ENCODE results near the gene TMC4.
"Not testable (repeated sequence)": the region's sequence is repeated elsewhere in the genome, so short reads cannot be mapped to it uniquely, and the experiment has no call there.

The TMC4 gene, protein sequence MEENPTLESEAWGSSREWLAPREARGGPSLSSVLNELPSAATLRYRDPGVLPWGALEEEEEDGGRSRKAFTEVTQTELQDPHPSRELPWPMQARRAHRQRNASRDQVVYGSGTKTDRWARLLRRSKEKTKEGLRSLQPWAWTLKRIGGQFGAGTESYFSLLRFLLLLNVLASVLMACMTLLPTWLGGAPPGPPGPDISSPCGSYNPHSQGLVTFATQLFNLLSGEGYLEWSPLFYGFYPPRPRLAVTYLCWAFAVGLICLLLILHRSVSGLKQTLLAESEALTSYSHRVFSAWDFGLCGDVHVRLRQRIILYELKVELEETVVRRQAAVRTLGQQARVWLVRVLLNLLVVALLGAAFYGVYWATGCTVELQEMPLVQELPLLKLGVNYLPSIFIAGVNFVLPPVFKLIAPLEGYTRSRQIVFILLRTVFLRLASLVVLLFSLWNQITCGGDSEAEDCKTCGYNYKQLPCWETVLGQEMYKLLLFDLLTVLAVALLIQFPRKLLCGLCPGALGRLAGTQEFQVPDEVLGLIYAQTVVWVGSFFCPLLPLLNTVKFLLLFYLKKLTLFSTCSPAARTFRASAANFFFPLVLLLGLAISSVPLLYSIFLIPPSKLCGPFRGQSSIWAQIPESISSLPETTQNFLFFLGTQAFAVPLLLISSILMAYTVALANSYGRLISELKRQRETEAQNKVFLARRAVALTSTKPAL

GRCh38 chr19:54172471-54173358 lies at the start of gene TMC4:
TMC4 (minus strand) TSS chr19:54173160; CDS start chr19:54173117, 43 bp downstream.
- DNase-seq = no peak

GRCh38 chr19:54221947-54222346 lies 49.0 kb upstream of the TMC4 start:
- not testable (repeated sequence) for DNase-seq

GRCh38 chr19:54219702-54220101 lies 46.7 kb upstream of the TMC4 start:
- not testable (repeated sequence) for DNase-seq

DNA sequence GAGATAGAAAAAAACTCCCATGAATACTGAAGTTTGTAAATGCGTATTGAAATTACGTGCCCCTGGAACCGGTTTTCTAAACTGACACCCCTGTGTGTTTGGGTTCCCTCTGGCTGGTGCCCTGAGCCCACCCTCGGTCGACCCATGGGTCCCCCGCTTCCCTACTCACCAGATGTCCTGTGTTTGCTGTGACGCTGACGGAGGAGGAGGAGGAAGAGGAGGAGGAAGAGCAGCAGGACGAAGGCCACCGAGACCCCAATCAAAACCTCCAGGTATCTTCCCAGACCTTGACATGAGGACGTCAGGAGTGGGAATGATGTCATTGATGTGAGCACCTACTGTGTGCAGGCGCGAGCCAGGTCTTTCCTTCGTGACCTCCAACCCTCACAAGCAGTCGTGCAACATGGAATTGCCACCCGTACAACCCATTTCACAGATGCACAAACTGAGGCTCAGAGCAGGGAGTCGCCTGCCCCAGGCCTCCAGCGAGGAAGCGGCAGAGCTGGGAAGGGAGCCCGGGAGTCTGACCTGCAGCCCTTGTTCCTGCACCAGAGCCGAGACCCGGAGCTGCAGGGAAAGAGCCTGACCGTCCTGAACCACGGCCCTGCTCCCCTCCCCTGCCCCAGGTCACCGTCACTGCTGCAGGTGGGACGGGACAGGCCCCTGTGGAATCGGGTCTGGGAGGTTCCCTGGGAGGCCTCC lies 46.2 kb upstream of the TMC4 start:
- DNase-seq = no peak

DNA sequence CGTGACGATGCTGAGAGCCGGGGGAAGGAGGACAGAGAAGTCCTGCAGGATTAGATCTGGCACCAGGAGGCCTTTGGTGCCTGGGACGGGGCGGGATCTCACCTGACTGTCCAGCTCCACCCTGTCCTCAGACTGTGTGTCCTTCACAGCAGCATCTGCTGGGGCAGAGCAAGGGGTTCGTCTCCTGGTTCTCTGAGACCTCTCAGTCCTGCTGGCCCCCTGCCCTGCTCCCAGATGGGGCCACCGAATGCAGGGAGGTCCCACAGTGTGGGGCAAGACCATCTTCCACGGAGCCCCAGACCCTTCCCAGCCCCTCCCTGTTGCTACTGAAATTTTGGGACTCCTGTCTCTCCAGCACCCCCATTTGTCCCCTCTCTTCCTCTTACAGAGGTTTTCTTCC lies 45.3 kb upstream of the TMC4 start:
- DNase-seq = no peak

- not testable (repeated sequence) for DNase-seq
These were observed 44.7 kb upstream of the TMC4 start for GRCh38 chr19:54217517-54218247.

- DNase-seq = no peak
These were observed 43.9 kb upstream of the TMC4 start for GRCh38 chr19:54216869-54217268.

GRCh38 chr19:54214734-54215133 lies 41.8 kb upstream of the TMC4 start:
- not testable (repeated sequence) for DNase-seq

- not testable (repeated sequence) for DNase-seq
These were observed 41.3 kb upstream of the TMC4 start for GRCh38 chr19:54214217-54214616.

- no peak for DNase-seq
These were observed 38.3 kb upstream of the TMC4 start for GRCh38 chr19:54211235-54211634.

GRCh38 chr19:54209811-54210494 lies 37.0 kb upstream of the TMC4 start:
- DNase-seq = no peak

GRCh38 chr19:54209058-54209810 lies 36.3 kb upstream of the TMC4 start:
- no peak for DNase-seq

- no peak for DNase-seq
These were observed 35.8 kb upstream of the TMC4 start for GRCh38 chr19:54208784-54209057.

DNA sequence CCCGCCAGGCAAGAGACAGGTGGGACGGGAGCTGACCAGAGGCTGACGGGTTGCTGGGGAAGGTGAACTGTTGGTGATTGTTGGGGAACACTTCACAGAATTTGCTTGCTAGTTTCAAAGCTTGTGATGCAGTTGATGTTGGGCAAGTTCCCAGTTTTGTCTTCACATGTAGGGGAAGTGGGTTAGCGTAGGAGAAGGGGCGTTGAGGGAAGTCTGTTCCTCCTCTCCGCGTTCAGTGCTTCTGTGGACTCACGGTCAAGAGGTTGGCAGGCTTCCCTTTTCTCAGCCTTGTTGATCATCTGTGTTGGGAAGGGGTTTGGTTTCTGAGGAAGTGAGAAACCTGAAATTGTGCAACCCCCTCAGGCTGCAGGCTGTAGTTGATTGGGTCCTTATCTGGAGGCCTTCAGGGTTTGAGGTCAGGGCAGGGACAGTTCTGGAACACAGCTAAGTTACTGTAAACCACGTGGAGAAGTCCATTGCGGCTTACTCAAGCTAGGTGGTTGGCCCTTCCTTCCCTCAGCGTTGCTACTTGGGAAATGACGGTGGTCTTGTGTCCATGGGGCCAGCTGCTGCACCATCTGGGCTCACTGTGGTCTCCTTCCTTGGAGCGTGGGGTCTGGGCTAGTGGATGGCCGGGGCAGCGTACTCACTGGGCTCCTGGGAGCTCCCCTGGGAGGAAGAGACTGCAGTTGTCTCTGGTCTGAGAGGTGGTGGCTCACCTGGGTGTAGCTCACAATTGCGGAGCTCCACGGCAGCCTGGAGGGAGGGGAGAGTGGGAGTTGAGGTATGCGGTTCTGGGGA lies 35.2 kb upstream of the TMC4 start:
- no peak for DNase-seq

GRCh38 chr19:54207676-54207982 lies 34.7 kb upstream of the TMC4 start:
- no peak for DNase-seq

DNA sequence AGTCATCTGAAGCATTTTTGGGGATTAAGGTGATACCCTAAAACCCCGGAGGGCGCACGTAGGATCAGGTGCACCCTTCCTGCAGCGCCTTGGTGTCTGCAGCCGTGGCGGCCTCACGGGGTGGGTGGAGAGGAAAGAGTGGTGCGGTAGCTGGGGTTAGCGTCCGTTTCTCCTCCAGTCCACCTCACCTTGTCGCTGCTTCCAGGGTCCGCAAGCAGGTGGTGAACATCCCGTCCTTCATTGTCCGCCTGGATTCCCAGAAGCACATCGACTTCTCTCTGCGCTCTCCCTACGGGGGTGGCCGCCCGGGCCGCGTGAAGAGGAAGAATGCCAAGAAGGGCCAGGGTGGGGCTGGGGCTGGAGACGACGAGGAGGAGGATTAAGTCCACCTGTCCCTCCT lies 34.2 kb upstream of the TMC4 start:
- not testable (repeated sequence) for DNase-seq

- no peak for DNase-seq
These were observed 33.8 kb upstream of the TMC4 start for GRCh38 chr19:54206831-54207177.

- no peak for DNase-seq
These were observed 33.3 kb upstream of the TMC4 start for GRCh38 chr19:54206030-54206830.

GRCh38 chr19:54204767-54205468 lies 32.0 kb upstream of the TMC4 start:
- no peak for DNase-seq
